Calu3 (cell line): ENCODE results near the gene LRP8. TPM values are rescaled to one million over a fixed set of nuclear protein-coding genes. Genes with fewer than 3 reads are reported as not detected.

Experiments
- BruUV-seq: library from RNA; stranded (reverse); fragments of 400-500 nt; replicated peaks from 2 replicates; lab custom pipeline; 2021; lab: Mats Ljungman, UMichigan
- CTCF ChIA-PET: fragments of 300-600 bp; sonication (Branson Sonifier 250); formaldehyde crosslinking; loops from one replicate; lab custom pipeline; 2022; ENCODE audit warnings: antibody characterized with exemption; lab: Charles Lee
- DNase-seq: peaks from one replicate; pipeline ENCODE4 v3.0.0; 2022
- H3K27ac Mint-ChIP-seq: one replicate; pipeline ENCODE4 v1.8.0; 2022; ENCODE audit warnings: mixed read lengths; ENCODE audit not compliant: unreplicated experiment
- H3K27me3 Mint-ChIP-seq: one replicate; pipeline ENCODE4 v1.8.0; 2022; ENCODE audit warnings: mixed read lengths; ENCODE audit not compliant: unreplicated experiment
- H3K36me3 Mint-ChIP-seq: one replicate; pipeline ENCODE4 v1.8.0; 2022; ENCODE audit warnings: mild to moderate bottlenecking, moderate library complexity, mixed read lengths; ENCODE audit not compliant: insufficient read depth, unreplicated experiment
- H3K4me1 Mint-ChIP-seq: one replicate; pipeline ENCODE4 v1.8.0; 2022; ENCODE audit warnings: mild to moderate bottlenecking, low read depth, mixed read lengths; ENCODE audit not compliant: unreplicated experiment
- H3K4me3 Mint-ChIP-seq: one replicate; pipeline ENCODE4 v1.8.0; 2022; ENCODE audit warnings: mild to moderate bottlenecking, low read depth, moderate library complexity, mixed read lengths; ENCODE audit not compliant: unreplicated experiment
- H3K9me3 Mint-ChIP-seq: one replicate; pipeline ENCODE4 v1.8.0; 2022; ENCODE audit warnings: low read depth, mixed read lengths; ENCODE audit not compliant: unreplicated experiment
- CTCF ChIP-seq: fragments of 200-600 bp; IDR thresholded peaks from one replicate; pipeline ENCODE4 v1.8.0; 2022; ENCODE audit warnings: antibody characterized with exemption; ENCODE audit not compliant: unreplicated experiment
- intact Hi-C: fragments of 100-400 bp; cut with micrococcal nuclease; formaldehyde crosslinking; loops from one replicate; pipeline ENCODE4 v1.10.0; 2022; ENCODE audit not compliant: unreplicated experiment
- total RNA-seq: library from RNA; stranded (reverse); gene quantifications from 2 replicates; pipeline ENCODE4 v1.2.3, GENCODE V29; 2022

The LRP8 gene
- total RNA-seq, 1 experiment from 2014 or later, result 104 TPM

- Mint-ChIP-seq H3K27ac (no peak overlapping the region), H3K27me3 (no peaks in the 10 kb centered on the region), H3K4me3 (no peak overlapping the region), H3K36me3 (peaks cover 40% of the 10 kb centered on the region), H3K4me1 (peaks cover 27% of the 10 kb centered on the region), H3K9me3 (no peaks in the 10 kb centered on the region)
- CTCF ChIA-PET, result no interaction called here
- DNase-seq, result peak; percentile 17
- intact Hi-C loops, result no loop called here
- no TSS peak for BruUV-seq
- no peak for TF ChIP-seq CTCF
Observed at GRCh38 chr1:53321366-53321765, 6.5 kb downstream of the LRP8 start.

- no peaks in the 10 kb centered on the region for H3K9me3 Mint-ChIP-seq
- TF ChIP-seq CTCF, result no peak
- H3K27me3 Mint-ChIP-seq, result no peaks in the 10 kb centered on the region
- H3K36me3 Mint-ChIP-seq, result peaks cover 34% of the 10 kb centered on the region
- BruUV-seq, result no TSS peak
- H3K27ac Mint-ChIP-seq, result no peak overlapping the region
- peaks cover 22% of the 10 kb centered on the region for H3K4me1 Mint-ChIP-seq
- intact Hi-C loops, result no loop called here
- H3K4me3 Mint-ChIP-seq, result no peak overlapping the region
- DNase-seq, result no peak
- CTCF ChIA-PET, result interaction anchor here (0.5 kb wide), 1 partner anchor 507 kb away, joined by 5 read pairs; no protein-coding TSS in a partner anchor
Observed at GRCh38 chr1:53320646-53321045, 7.2 kb downstream of the LRP8 start.

- peaks cover 10% of the 10 kb centered on the region for H3K4me1 Mint-ChIP-seq
- CTCF ChIA-PET, result interaction anchor here (0.7 kb wide), 1 partner anchor 51 kb away, joined by 3 read pairs; no protein-coding TSS in a partner anchor
- no peak for DNase-seq
- no peak overlapping the region for H3K27ac Mint-ChIP-seq
- no peaks in the 10 kb centered on the region for H3K27me3 Mint-ChIP-seq
- H3K4me3 Mint-ChIP-seq, result no peak overlapping the region
- no peak for TF ChIP-seq CTCF
- intact Hi-C loops, result no loop called here
- H3K9me3 Mint-ChIP-seq, result no peaks in the 10 kb centered on the region
- BruUV-seq, result no TSS peak
- H3K36me3 Mint-ChIP-seq, result peaks cover 25% of the 10 kb centered on the region
Observed at GRCh38 chr1:53319296-53320101, 8.4 kb downstream of the LRP8 start.

GRCh38 chr1:53317646-53318539 is 10.0 kb downstream of the LRP8 start:
- no peak for TF ChIP-seq CTCF
- intact Hi-C loops, result no loop called here
- DNase-seq, result no peak
- Mint-ChIP-seq H3K27me3 (no peaks in the 10 kb centered on the region), H3K4me3 (no peak overlapping the region), H3K36me3 (peaks cover 25% of the 10 kb centered on the region), H3K9me3 (no peaks in the 10 kb centered on the region), H3K27ac (no peak overlapping the region), H3K4me1 (peaks cover 7% of the 10 kb centered on the region)
- BruUV-seq, result no TSS peak
- CTCF ChIA-PET, result interaction anchor here (0.6 kb wide), 1 partner anchor 154 kb away, joined by 3 read pairs; no protein-coding TSS in a partner anchor
